PC-3 (cell line): Measurements from ENCODE around the gene ADGRF5. TPM values are rescaled to one million over a fixed set of nuclear protein-coding genes. Genes with fewer than 3 reads are reported as not detected.

Experiments
- ATAC-seq: fragments of 200-7000 bp; cut with Tn5 transposase; 2 replicates; pipeline ENCODE4 v1.9.1; 2020; ENCODE audit warnings: mild to moderate bottlenecking, moderate library complexity
- Bru-seq: library from RNA; stranded (reverse); fragments of 400-500 nt; gene quantifications from one replicate; lab custom pipeline; 2021; lab: Mats Ljungman, UMichigan
- BruChase-seq, 2 experiments: library from RNA; stranded (reverse); fragments of 400-500 nt; gene quantifications; one replicate each; lab custom pipeline; 2021; lab: Mats Ljungman, UMichigan
- BruUV-seq: library from RNA; stranded (reverse); fragments of 400-500 nt; replicated peaks from 2 replicates; lab custom pipeline; 2021; lab: Mats Ljungman, UMichigan
- CTCF ChIA-PET: fragments of 300-600 bp; sonication (Branson Sonifier 250); formaldehyde crosslinking; loops from one replicate; lab custom pipeline; 2022; ENCODE audit warnings: antibody characterized with exemption; lab: Charles Lee
- POLR2A ChIA-PET: fragments of 300-600 bp; sonication (Branson Sonifier 250); formaldehyde crosslinking; loops from one replicate; lab custom pipeline; 2022; ENCODE audit warnings: antibody characterized with exemption; ENCODE audit not compliant: unreplicated experiment; lab: Charles Lee
- DNase-seq: peaks from one replicate; pipeline ENCODE4 v3.0.0-alpha.2; 2015
- H2AFZ ChIP-seq: fragments of 300-600 bp; sonication (generic); 2 replicates; pipeline ENCODE4 v1.6.0; 2016; ENCODE audit warnings: antibody characterized with exemption, low read length
- H3F3A ChIP-seq: fragments of 300-600 bp; sonication (generic); one replicate; pipeline ENCODE4 v1.6.0; 2017; ENCODE audit warnings: antibody characterized with exemption, low read length, control low read depth, mild to moderate bottlenecking; ENCODE audit not compliant: unreplicated experiment
- H3K27ac ChIP-seq: fragments of 300-600 bp; sonication (generic); 2 replicates; pipeline ENCODE4 v1.5.1; 2016; ENCODE audit warnings: mild to moderate bottlenecking, low read length
- H3K27me3 ChIP-seq: fragments of 300-600 bp; sonication (generic); 2 replicates; pipeline ENCODE4 v1.6.1; 2016; ENCODE audit warnings: low read length, mixed read lengths
- H3K36me3 ChIP-seq: fragments of 300-600 bp; sonication (generic); 2 replicates; pipeline ENCODE4 v1.6.1; 2016; ENCODE audit warnings: low read depth, mixed run types, low read length, mixed read lengths
- H3K4me1 ChIP-seq: fragments of 300-600 bp; sonication (generic); 2 replicates; pipeline ENCODE4 v1.5.1; 2016; ENCODE audit warnings: low read length; ENCODE audit not compliant: insufficient read depth
- H3K4me2 ChIP-seq: fragments of 300-600 bp; sonication (generic); 2 replicates; pipeline ENCODE4 v1.6.0; 2016; ENCODE audit warnings: low read length
- H3K4me3 ChIP-seq: fragments of 300-600 bp; sonication (generic); 2 replicates; pipeline ENCODE4 v1.5.1; 2016; ENCODE audit warnings: mild to moderate bottlenecking, low read length, mixed read lengths
- H3K79me2 ChIP-seq: fragments of 300-600 bp; sonication (generic); 2 replicates; pipeline ENCODE4 v1.6.1; 2017; ENCODE audit warnings: low read length, mixed read lengths
- H3K9ac ChIP-seq: fragments of 300-600 bp; sonication (generic); 2 replicates; pipeline ENCODE4 v1.6.0; 2016; ENCODE audit warnings: mild to moderate bottlenecking, low read length
- H3K9me2 ChIP-seq: fragments of 300-600 bp; sonication (generic); replicated peaks from 2 replicates; pipeline ENCODE4 v1.6.1; 2016; ENCODE audit warnings: mixed run types, low read length, mixed read lengths
- H3K9me3 ChIP-seq: fragments of 300-600 bp; sonication (generic); 2 replicates; pipeline ENCODE4 v1.6.1; 2016; ENCODE audit warnings: low read length, mixed read lengths
- H4K20me1 ChIP-seq: fragments of 300-600 bp; sonication (generic); 2 replicates; pipeline ENCODE4 v1.6.1; 2016; ENCODE audit warnings: low read length, mixed read lengths
- EZH2 ChIP-seq: fragments of 300-600 bp; sonication (generic); IDR thresholded peaks from one replicate; pipeline ENCODE4 v1.6.1; 2017; ENCODE audit warnings: antibody characterized with exemption, mild to moderate bottlenecking, low read length; ENCODE audit not compliant: unreplicated experiment
- EZH2phosphoT487 ChIP-seq: fragments of 300-600 bp; sonication (generic); IDR thresholded peaks from 2 replicates; pipeline ENCODE4 v1.6.1; 2018; ENCODE audit warnings: mild to moderate bottlenecking, antibody characterized with exemption, low read length, borderline replicate concordance
- intact Hi-C: fragments of 100-400 bp; cut with micrococcal nuclease; formaldehyde crosslinking; loops from 2 replicates; pipeline ENCODE4 v1.9.0; 2023
- long read RNA-seq: library from polyadenylated mRNA; unstranded; transcript quantifications from one replicate; pipeline ENCODE4 v2.0.0, GENCODE V29; 2021; ENCODE audit not compliant: unreplicated experiment
- total RNA-seq: library from RNA; depleted of rRNA; stranded (reverse); fragments of >200 nt; gene quantifications from 2 replicates; pipeline ENCODE4 v1.2.3, GENCODE V29; 2014; rRNA removed
- TF ChIP-seq, protein P1 (sequence below): fragments of 300-600 bp; sonication (generic); conservative IDR thresholded peaks from 2 replicates; pipeline ENCODE4 v1.5.1; 2017; ENCODE audit warnings: antibody characterized with exemption, low read depth, mild to moderate bottlenecking, low read length

ADGRF5 gene
- total RNA-seq = 0.75 and 1.6 TPM in 2 replicates
- percentile 23 among the genes with signal in this experiment for Bru-seq, nascent RNA
- percentile 20 among the genes with signal in this experiment for BruChase-seq, experiment 1, labeled RNA remaining after a 6-hour chase
- BruChase-seq, experiment 2, labeled RNA remaining after a 2-hour chase = percentile 26 among the genes with signal in this experiment
- long read RNA-seq = 0 reads

GRCh38 chr6:46921731-46922130 lies at the start of gene ADGRF5:
Gene ADGRF5 (minus strand): TSS chr6:46921938. CDS start chr6:46906762, 15,176 bp downstream.
- Histone ChIP-seq H3K9me2 (no peaks in the 10 kb centered on the region), H3K27ac (no peak within 1 kb of the TSS), H3K79me2 (no peaks in the 10 kb centered on the region), H4K20me1 (no peaks in the 10 kb centered on the region), H3K9me3 (no peaks in the 10 kb centered on the region), H2AFZ (no peak within 1 kb of the TSS), H3K4me1 (peaks cover 26% of the 10 kb centered on the region), H3K9ac (no peak within 1 kb of the TSS), H3K4me3 (no peak within 1 kb of the TSS), H3K4me2 (no peak within 1 kb of the TSS), H3K36me3 (no peaks in the 10 kb centered on the region), H3F3A (peaks cover 7% of the 10 kb centered on the region), H3K27me3 (no peaks in the 10 kb centered on the region)
- CTCF ChIA-PET = no interaction called here
- ATAC-seq (no peak), DNase-seq (no peak)
- intact Hi-C loops = no loop called here
- BruUV-seq = no TSS peak
- POLR2A ChIA-PET = no interaction called here
- no peak for TF ChIP-seq EZH2phosphoT487
- no peak for TF ChIP-seq EZH2
- TF ChIP-seq, protein P1, sequence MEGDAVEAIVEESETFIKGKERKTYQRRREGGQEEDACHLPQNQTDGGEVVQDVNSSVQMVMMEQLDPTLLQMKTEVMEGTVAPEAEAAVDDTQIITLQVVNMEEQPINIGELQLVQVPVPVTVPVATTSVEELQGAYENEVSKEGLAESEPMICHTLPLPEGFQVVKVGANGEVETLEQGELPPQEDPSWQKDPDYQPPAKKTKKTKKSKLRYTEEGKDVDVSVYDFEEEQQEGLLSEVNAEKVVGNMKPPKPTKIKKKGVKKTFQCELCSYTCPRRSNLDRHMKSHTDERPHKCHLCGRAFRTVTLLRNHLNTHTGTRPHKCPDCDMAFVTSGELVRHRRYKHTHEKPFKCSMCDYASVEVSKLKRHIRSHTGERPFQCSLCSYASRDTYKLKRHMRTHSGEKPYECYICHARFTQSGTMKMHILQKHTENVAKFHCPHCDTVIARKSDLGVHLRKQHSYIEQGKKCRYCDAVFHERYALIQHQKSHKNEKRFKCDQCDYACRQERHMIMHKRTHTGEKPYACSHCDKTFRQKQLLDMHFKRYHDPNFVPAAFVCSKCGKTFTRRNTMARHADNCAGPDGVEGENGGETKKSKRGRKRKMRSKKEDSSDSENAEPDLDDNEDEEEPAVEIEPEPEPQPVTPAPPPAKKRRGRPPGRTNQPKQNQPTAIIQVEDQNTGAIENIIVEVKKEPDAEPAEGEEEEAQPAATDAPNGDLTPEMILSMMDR = no peak

DNA sequence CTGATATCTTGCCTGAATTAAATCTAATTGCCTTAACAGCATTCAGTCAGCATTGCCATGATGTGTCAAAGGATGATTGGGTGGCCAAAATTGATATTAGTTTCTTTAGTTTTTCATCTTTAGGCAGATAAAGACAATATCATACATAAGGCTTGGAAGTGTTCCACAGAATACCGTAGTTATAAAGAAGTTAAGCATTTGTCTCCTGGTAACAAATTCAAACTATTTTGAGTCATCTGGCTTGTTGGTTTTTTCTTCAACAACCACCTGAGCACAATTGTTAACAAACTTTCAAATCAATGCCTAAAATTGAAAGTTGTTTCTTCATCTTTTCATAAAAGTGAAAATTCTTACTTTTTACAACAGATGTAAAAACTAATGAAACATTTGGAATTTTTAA lies 47.5 kb upstream of the ADGRF5 start:
- Histone ChIP-seq H3K4me1 (peaks cover 27% of the 10 kb centered on the region), H3K27ac (no peak overlapping the region), H3K9me3 (no peaks in the 10 kb centered on the region), H3K9me2 (no peaks in the 10 kb centered on the region), H4K20me1 (no peaks in the 10 kb centered on the region), H3K9ac (no peak overlapping the region), H3K4me2 (peak overlapping the region; percentile 14; the same call in 1 of the 2 replicates), H3K4me3 (no peak overlapping the region), H2AFZ (peak overlapping the region; percentile 45), H3K79me2 (no peaks in the 10 kb centered on the region), H3F3A (no peaks in the 10 kb centered on the region), H3K36me3 (no peaks in the 10 kb centered on the region), H3K27me3 (no peaks in the 10 kb centered on the region)
- DNase-seq (no peak), ATAC-seq (no peak)
- intact Hi-C loops = no loop called here
- BruUV-seq = no TSS peak
- TF ChIP-seq, protein P1 = no peak
- TF ChIP-seq EZH2phosphoT487 (no peak), EZH2 (no peak)
- POLR2A ChIA-PET = no interaction called here
- CTCF ChIA-PET = no interaction called here

- Histone ChIP-seq H3K79me2 (no peaks in the 10 kb centered on the region), H3K4me1 (peaks cover 19% of the 10 kb centered on the region), H3F3A (no peaks in the 10 kb centered on the region), H3K4me2 (no peak overlapping the region), H3K9me2 (no peaks in the 10 kb centered on the region), H3K4me3 (no peak overlapping the region), H3K36me3 (no peaks in the 10 kb centered on the region), H3K9me3 (no peaks in the 10 kb centered on the region), H3K9ac (no peak overlapping the region), H3K27ac (no peak overlapping the region), H3K27me3 (no peaks in the 10 kb centered on the region), H2AFZ (no peak overlapping the region), H4K20me1 (no peaks in the 10 kb centered on the region)
- BruUV-seq = no TSS peak
- TF ChIP-seq EZH2phosphoT487 = no peak
- CTCF ChIA-PET = no interaction called here
- intact Hi-C loops = no loop called here
- POLR2A ChIA-PET = no interaction called here
- DNase-seq (peak; percentile 28), ATAC-seq (0 out of 2 replicates have a peak, but pooled peaks have one; percentile 24)
Measured at GRCh38 chr6:46967826-46968349, 46.1 kb upstream of the ADGRF5 start.
